SH-SY5Y (cell line): ENCODE results near the gene GNG14.

Source experiments
- GATA2 ChIP-seq: IDR thresholded peaks from 2 replicates; pipeline ENCODE4 v1.6.1; 2011; ENCODE audit warnings: mild to moderate bottlenecking, low read depth, low read length
- GATA3 ChIP-seq: IDR thresholded peaks from 2 replicates; pipeline ENCODE4 v1.6.1; 2011; ENCODE audit warnings: low read depth, mild to moderate bottlenecking, low read length, moderate library complexity

- TF ChIP-seq GATA3 = no peak
- TF ChIP-seq GATA2 = no peak
Measured at GRCh38 chr19:12642506-12642905, 45.3 kb upstream of the GNG14 start.
